GM13977 (cell line): ENCODE results near the gene AUTS2.

Experiments
- DNase-seq: peaks from one replicate; pipeline ENCODE4 v3.0.0; 2012; ENCODE audit warnings: low spot score
- in situ Hi-C: fragments of 300-500 bp; cut with MboI; formaldehyde crosslinking; loops from one replicate; pipeline ENCODE4 v1.12.0; 2022; ENCODE audit warnings: low sequenced_read_pairs, low pct_unique_long_range_greater_than_20kb, mixed read lengths, inconsistent platforms; ENCODE audit not compliant: unreplicated experiment
- TF ChIP-seq, protein P1 (sequence below): IDR thresholded peaks from 2 replicates; pipeline ENCODE4 v1.5.1; 2012; ENCODE audit warnings: mild to moderate bottlenecking, control low read depth; ENCODE audit not compliant: insufficient read depth; ENCODE audit errors: extremely low read depth, missing control alignments

AUTS2 gene

DNA sequence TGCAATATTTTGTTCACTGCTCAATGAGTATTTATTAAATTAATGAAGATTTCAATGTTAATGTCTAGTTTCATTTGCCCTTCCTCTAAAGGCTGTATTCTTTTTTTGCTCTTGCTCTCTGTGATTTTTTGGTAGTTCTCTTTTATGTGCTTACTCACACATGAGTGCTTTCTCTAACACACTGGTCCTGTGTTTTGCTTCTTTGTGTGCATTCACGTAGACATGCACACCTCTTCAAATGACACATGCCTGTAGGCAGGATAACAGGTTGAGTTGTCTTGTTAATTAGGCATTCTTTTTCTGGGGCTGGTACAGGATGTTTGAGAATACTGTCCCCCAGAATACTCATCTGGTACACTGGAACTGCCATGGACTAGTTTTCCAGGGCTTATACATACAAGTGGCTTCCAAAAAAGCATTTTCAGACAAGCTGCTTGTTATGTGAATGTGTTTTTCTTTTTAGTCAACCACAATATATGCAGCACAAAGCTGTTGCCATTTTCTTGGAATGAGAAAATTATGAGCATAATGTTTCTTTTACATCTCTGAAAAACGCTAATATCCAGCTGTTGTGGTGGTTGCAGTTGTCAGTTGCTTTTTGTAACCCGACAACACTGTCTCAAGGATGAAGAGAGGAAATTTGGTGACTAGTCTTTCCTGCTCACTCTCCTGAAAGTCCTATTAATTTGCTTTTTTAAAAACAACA, 416.4 kb downstream of the AUTS2 start:
- no peak for DNase-seq
- in situ Hi-C loops = no loop called here
- TF ChIP-seq, protein P1, sequence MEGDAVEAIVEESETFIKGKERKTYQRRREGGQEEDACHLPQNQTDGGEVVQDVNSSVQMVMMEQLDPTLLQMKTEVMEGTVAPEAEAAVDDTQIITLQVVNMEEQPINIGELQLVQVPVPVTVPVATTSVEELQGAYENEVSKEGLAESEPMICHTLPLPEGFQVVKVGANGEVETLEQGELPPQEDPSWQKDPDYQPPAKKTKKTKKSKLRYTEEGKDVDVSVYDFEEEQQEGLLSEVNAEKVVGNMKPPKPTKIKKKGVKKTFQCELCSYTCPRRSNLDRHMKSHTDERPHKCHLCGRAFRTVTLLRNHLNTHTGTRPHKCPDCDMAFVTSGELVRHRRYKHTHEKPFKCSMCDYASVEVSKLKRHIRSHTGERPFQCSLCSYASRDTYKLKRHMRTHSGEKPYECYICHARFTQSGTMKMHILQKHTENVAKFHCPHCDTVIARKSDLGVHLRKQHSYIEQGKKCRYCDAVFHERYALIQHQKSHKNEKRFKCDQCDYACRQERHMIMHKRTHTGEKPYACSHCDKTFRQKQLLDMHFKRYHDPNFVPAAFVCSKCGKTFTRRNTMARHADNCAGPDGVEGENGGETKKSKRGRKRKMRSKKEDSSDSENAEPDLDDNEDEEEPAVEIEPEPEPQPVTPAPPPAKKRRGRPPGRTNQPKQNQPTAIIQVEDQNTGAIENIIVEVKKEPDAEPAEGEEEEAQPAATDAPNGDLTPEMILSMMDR = no peak

- TF ChIP-seq, protein P1 = no peak
- no peak for DNase-seq
- in situ Hi-C loops = no loop called here
Measured at GRCh38 chr7:70015353-70015752, 417.1 kb downstream of the AUTS2 start.

- in situ Hi-C loops = no loop called here
- no peak for DNase-seq
- TF ChIP-seq, protein P1 = no peak
Measured at GRCh38 chr7:70016044-70016770, 417.9 kb downstream of the AUTS2 start.

- no peak for DNase-seq
- TF ChIP-seq, protein P1 = no peak
- in situ Hi-C loops = no loop called here
Measured at GRCh38 chr7:70017357-70017756, 419.1 kb downstream of the AUTS2 start.

GRCh38 chr7:70018700-70019099, 420.4 kb downstream of the AUTS2 start:
- no peak for DNase-seq
- in situ Hi-C loops = no loop called here
- TF ChIP-seq, protein P1 = no peak

GRCh38 chr7:70027867-70028266, 429.6 kb downstream of the AUTS2 start:
- TF ChIP-seq, protein P1 = no peak
- no peak for DNase-seq
- in situ Hi-C loops = no loop called here
